WERI-Rb-1 (cell line): Measurements from ENCODE around the gene CLEC18A.

ENCODE experiments used
- DNase-seq: peaks from one replicate; pipeline ENCODE4 v3.0.0-alpha.2; 2020
- H3K27ac ChIP-seq: fragments of 250-450 bp; sonication (Bioruptor Pico); 2 replicates; pipeline ENCODE4 v1.5.1; 2020; ENCODE audit warnings: mild to moderate bottlenecking, moderate library complexity
- H3K27me3 ChIP-seq: fragments of 250-450 bp; sonication (Bioruptor Pico); 2 replicates; pipeline ENCODE4 v1.5.1; 2021; ENCODE audit warnings: mild to moderate bottlenecking, low read depth, moderate library complexity; ENCODE audit not compliant: insufficient read depth, severe bottlenecking
- H3K36me3 ChIP-seq: fragments of 250-450 bp; sonication (Bioruptor Pico); 2 replicates; pipeline ENCODE4 v1.5.1; 2020; ENCODE audit warnings: mild to moderate bottlenecking, moderate library complexity
- H3K4me3 ChIP-seq: 2 replicates; pipeline ENCODE4 v1.5.1; 2011; ENCODE audit warnings: low read depth, mild to moderate bottlenecking, control low read depth, low read length
- H3K9me3 ChIP-seq: fragments of 250-450 bp; sonication (Bioruptor Pico); 2 replicates; pipeline ENCODE4 v1.5.1; 2021; ENCODE audit warnings: mild to moderate bottlenecking, moderate library complexity; ENCODE audit not compliant: severe bottlenecking
- CTCF ChIP-seq: IDR thresholded peaks from 2 replicates; pipeline ENCODE4 v1.5.1; 2011; ENCODE audit warnings: low read depth, mild to moderate bottlenecking, control low read depth, inconsistent platforms, low read length

Gene CLEC18A

GRCh38 chr16:69921127-69921526 lies 30.0 kb upstream of the CLEC18A start:
- no peaks in the 10 kb centered on the region for H3K9me3 ChIP-seq
- no peaks in the 10 kb centered on the region for H3K27me3 ChIP-seq
- H3K27ac ChIP-seq, result no peak overlapping the region
- DNase-seq, result no peak
- no peak overlapping the region for H3K4me3 ChIP-seq
- no peak for TF ChIP-seq CTCF
- H3K36me3 ChIP-seq, result no peaks in the 10 kb centered on the region

- DNase-seq, result no peak
- Histone ChIP-seq H3K4me3 (no peak overlapping the region), H3K36me3 (no peaks in the 10 kb centered on the region), H3K9me3 (no peaks in the 10 kb centered on the region), H3K27ac (no peak overlapping the region), H3K27me3 (no peaks in the 10 kb centered on the region)
- no peak for TF ChIP-seq CTCF
Measured at GRCh38 chr16:69922200-69922599, 28.9 kb upstream of the CLEC18A start.

GRCh38 chr16:69924041-69924775 lies 26.9 kb upstream of the CLEC18A start:
- Histone ChIP-seq H3K4me3 (no peak overlapping the region), H3K36me3 (no peaks in the 10 kb centered on the region), H3K27ac (no peak overlapping the region), H3K9me3 (no peaks in the 10 kb centered on the region), H3K27me3 (no peaks in the 10 kb centered on the region)
- DNase-seq, result no peak
- TF ChIP-seq CTCF, result no peak

GRCh38 chr16:69924777-69925191 lies 26.4 kb upstream of the CLEC18A start:
- DNase-seq, result no peak
- no peak for TF ChIP-seq CTCF
- no peak overlapping the region for H3K27ac ChIP-seq

GRCh38 chr16:69925311-69925710 lies 25.8 kb upstream of the CLEC18A start:
- H3K27ac ChIP-seq, result no peak overlapping the region
- H3K27me3 ChIP-seq, result no peaks in the 10 kb centered on the region
- TF ChIP-seq CTCF, result no peak
- H3K36me3 ChIP-seq, result no peaks in the 10 kb centered on the region
- DNase-seq, result no peak
- no peaks in the 10 kb centered on the region for H3K9me3 ChIP-seq
- no peak overlapping the region for H3K4me3 ChIP-seq

More at GRCh38 chr16:69924777-69925191, 26.4 kb upstream of the CLEC18A start:
- H3K36me3 ChIP-seq, result no peaks in the 10 kb centered on the region
- H3K9me3 ChIP-seq, result no peaks in the 10 kb centered on the region
- no peak overlapping the region for H3K4me3 ChIP-seq
- H3K27me3 ChIP-seq, result no peaks in the 10 kb centered on the region

GRCh38 chr16:69926241-69926640 lies 24.9 kb upstream of the CLEC18A start:
- H3K36me3 ChIP-seq, result no peaks in the 10 kb centered on the region; the same call in 1 of the 2 replicates
- H3K4me3 ChIP-seq, result no peak overlapping the region
- no peaks in the 10 kb centered on the region for H3K9me3 ChIP-seq
- no peak for TF ChIP-seq CTCF
- H3K27ac ChIP-seq, result no peak overlapping the region
- DNase-seq, result no peak
- no peaks in the 10 kb centered on the region for H3K27me3 ChIP-seq
